ENCODE measurements around the gene SNTG2.
"Not testable (repeated sequence)": the region's sequence is repeated elsewhere in the genome, so short reads cannot be mapped to it uniquely, and the experiment has no call there.

The SNTG2 gene

DNA sequence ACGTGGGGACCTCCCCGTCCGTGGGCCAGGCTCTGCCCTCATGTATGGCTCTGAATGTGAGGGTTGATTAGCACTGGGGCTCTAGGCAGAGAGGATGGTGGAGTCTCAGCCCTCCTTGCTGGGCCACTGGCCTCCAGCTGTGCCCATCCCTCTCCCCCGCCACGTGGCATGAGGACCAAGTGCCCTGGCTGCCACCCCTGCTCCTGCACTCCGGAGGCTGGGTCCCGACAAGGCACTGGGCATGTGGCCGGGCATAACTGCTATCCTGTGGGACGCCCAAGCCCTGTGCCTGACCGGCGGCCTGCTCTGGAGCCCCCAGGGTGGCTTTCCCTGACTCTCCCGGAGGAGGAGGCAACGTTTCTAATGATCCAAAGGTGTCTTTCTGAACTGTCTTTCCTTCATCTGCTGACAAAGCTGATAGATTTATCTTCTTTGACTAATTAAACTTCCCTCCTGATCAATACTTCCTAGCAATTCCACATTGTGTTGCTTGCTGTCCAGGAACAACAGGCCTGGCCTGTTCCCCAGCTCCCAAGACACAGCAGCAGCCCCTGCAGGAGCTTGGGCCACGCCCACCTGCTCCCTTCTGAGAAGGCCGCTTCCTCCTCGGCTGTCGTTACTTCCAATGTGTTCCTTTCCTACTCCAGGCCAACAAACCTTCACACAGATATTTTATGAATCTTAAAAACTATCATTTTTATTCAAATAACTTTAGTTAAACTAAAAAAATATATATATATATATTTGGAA lies 132.0 kb downstream of the SNTG2 start:
- TF ChIP-seq CTCF (IDR thresholded peaks at IDR 0.05): no peak
- H3K27ac ChIP-seq: no peak overlapping the region
- no peak for DNase-seq (ENCODE audit: low spot score)
- no peak overlapping the region for H3K4me3 ChIP-seq

DNA sequence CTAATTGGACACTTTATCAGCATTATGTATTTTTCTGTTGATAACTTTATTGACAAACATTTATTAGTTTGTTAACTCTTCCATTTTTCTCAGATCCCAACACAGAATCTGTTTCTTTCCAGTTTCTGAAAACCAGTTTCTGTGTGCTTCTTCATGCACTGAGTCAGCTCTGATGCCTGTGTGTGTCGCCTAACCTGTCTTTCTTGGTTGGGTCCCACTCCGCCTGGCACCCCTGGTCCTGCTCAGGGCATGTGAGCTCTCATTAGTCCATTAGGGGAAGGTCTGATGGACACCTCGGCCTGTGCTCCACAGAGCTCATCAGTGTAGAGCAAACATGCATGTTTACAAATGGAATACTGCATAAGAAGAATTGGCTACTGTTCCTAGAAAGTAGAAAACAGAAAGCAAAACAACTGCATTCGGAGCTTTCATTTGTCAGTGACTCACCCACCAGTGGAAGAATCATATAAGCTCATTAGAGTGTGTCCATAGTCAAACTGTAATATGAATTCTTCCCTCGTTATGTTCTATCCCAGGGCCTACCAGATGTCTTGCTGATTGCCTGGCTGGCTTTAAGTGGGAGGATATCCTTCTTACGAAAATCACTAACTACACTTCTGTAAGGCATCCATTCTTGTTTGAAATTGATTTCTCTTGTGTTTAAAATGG lies 137.7 kb downstream of the SNTG2 start:
- DNase-seq (ENCODE audit: low spot score): no peak
- H3K4me3 ChIP-seq: no peak overlapping the region
- no peak overlapping the region for H3K27ac ChIP-seq
- TF ChIP-seq CTCF (IDR thresholded peaks at IDR 0.05): no peak

- Histone ChIP-seq H3K27ac (no peak overlapping the region), H3K4me3 (no peak overlapping the region)
- no peak for DNase-seq (ENCODE audit: low spot score)
- no peak for TF ChIP-seq CTCF (IDR thresholded peaks at IDR 0.05)
Observed at GRCh38 chr2:1088940-1089339, 138.3 kb downstream of the SNTG2 start.

DNA sequence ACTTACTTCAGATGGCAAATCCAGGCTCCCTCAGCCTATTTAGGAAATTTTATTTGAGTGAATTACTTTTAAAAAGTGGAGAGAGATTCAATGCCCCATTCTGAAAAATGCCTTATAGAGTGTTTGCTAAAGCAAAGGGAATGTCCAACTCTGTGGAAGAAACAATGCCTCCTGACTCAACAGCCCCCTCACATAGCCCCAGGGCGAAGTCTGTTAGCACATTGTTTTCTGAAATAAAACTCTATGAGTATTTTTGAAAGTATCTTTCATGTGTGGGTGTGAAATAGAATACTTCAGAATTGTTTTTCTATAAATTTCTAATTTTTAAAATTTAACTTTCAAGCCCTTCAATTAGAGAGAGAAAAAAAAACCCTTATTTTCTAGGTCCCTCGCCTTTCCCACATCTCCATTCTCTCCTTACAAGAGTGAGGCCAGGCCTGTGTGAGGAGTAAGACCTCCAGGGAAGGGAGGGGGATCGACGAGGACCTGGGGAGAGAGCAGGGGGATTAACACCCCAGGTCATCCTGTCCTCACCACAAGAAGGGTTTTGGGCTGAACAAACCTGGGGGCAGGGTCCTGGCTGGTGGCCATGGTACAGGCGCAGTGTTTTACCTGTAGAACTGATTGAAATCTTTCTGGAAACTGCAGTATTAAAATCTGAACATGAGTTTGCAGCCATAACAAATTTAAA lies 141.4 kb downstream of the SNTG2 start:
- no peak for TF ChIP-seq CTCF (IDR thresholded peaks at IDR 0.05)
- DNase-seq (ENCODE audit: low spot score): no peak
- Histone ChIP-seq H3K27ac (no peak overlapping the region), H3K4me3 (no peak overlapping the region)

DNA sequence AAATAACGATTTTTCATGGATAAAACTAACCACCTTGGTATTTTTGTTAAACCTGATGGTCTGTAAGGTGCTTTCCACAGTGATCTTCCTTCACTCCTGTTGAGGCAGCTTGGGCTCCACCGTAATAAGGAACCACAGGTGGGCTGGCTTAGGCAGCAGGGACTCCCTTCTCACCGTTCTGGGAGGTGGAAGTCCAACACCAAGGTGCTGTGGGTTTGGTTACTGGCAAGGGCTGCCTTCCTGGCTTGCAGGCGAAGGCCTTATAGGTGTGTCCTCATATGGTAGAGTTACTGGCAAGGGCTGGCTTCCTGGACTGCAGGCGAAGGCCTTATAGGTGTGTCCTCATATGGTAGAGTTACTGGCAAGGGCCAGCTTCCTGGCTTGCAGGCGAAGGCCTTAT lies 143.0 kb downstream of the SNTG2 start:
- not testable (repeated sequence) for H3K4me3 ChIP-seq; DNase-seq (ENCODE audit: low spot score); H3K27ac ChIP-seq

GRCh38 chr2:1097101-1097500 lies 146.5 kb downstream of the SNTG2 start:
- Histone ChIP-seq H3K27ac (no peak overlapping the region), H3K4me3 (no peak overlapping the region)
- DNase-seq (ENCODE audit: low spot score): no peak
- no peak for TF ChIP-seq CTCF (IDR thresholded peaks at IDR 0.05)

DNA sequence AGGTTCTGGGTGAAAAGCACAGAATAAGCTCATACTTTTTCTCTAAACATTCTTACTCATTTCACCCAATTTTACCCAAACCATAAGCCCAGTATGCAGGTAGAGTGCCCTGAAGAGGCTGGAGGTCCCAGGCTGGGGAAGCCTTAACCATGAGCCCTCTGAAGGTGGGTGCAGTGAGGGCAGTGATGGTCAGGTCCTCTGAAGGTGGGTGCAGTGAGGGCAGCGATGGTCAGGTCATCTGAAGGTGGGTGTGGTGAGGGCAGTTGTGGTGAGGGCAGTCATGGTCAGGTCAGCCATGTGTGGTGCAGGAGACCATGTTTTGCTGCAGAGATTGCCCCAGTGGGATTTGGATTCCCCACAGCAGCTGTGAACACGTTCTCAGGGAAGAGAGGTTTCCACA lies 148.8 kb downstream of the SNTG2 start:
- no peak overlapping the region for H3K27ac ChIP-seq
- no peak for TF ChIP-seq CTCF (IDR thresholded peaks at IDR 0.05)
- no peak overlapping the region for H3K4me3 ChIP-seq
- no peak for DNase-seq (ENCODE audit: low spot score)

Data from coronary artery (tissue), 2 donors.